ENCODE results near the gene CAPN14.

CAPN14 gene

DNA sequence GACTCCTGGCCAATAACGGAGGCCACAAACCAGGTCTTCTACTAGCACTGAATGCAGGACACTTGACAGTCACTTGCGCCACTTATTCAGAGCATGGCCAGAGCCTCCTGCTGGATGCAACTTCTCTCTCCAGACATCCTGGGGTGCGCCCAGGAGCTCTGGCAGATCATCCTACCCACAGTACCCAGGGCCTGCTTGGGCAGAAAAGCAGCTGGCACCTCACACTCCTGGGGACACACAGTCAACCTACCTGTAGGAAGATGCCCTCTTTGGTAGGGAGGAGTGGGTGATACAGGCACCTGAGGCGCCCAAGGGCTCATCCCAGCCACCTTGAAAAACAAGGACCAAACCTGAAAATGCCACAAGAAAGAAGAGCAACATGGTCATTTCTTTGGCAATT, 92.4 kb downstream of the CAPN14 start:
- no peaks in the 10 kb centered on the region for H3K27me3 ChIP-seq (ENCODE audit: insufficient read depth, poor library complexity, severe bottlenecking)
- no peak for DNase-seq (ENCODE audit: low read depth in 1 of 2, low spot score in 1 of 2)
- no peak overlapping the region for H3K27ac ChIP-seq (replicated peaks)
- no peak overlapping the region for H3K4me3 ChIP-seq (replicated peaks; ENCODE audit: insufficient read depth, low read length)
- TF ChIP-seq REST (IDR thresholded peaks at IDR 0.05; ENCODE audit: insufficient replicate concordance, low read depth) (no peak), SPI1 (IDR thresholded peaks at IDR 0.05; ENCODE audit: borderline replicate concordance, low read depth) (no peak), CTCF (IDR thresholded peaks at IDR 0.05; ENCODE audit: insufficient read depth, low read length) (no peak), POLR2AphosphoS5 (IDR thresholded peaks at IDR 0.05; ENCODE audit: low read depth) (no peak), GABPA (IDR thresholded peaks at IDR 0.05; ENCODE audit: low read depth) (no peak)
